Measurements from ENCODE around the gene CFAP46.
"Not testable (repeated sequence)": the region's sequence is repeated elsewhere in the genome, so short reads cannot be mapped to it uniquely, and the experiment has no call there.

CFAP46 gene

GRCh38 chr10:132901351-132901750 lies 41.0 kb downstream of the CFAP46 start:
- DNase-seq (ENCODE audit: low read depth in 1 of 2, low spot score in 1 of 2): no peak

DNA sequence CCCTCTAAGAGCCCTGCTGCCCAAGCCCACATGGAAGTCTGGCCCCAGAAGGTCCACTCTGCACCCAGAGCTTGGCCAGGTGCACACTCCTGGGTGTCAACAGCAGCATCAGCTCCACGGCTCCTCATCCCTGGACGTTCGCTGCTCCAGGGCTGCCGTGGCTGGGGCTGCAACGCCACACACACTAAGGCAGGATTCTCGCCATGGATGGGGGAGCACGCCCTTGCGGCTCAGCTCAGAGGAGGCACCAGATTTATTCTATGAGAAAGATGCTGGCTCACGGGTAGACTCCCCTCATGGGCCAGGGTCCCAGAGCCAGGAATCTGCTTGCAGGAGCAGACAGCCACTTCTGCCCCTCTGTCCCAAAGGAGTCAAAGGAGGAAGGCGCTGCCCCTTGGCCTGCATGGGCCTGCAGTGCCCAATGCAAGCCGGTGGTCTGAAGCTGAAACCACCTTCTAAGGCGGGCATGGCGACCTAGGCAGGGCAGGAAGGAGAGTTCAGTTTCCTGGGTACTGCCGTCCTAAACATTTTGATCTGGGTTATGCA lies 42.1 kb downstream of the CFAP46 start:
- DNase-seq (ENCODE audit: low read depth in 1 of 2, low spot score in 1 of 2): no peak

- no peak for DNase-seq (ENCODE audit: low read depth in 1 of 2, low spot score in 1 of 2)
These were observed 42.7 kb downstream of the CFAP46 start for GRCh38 chr10:132899751-132900065.

DNA sequence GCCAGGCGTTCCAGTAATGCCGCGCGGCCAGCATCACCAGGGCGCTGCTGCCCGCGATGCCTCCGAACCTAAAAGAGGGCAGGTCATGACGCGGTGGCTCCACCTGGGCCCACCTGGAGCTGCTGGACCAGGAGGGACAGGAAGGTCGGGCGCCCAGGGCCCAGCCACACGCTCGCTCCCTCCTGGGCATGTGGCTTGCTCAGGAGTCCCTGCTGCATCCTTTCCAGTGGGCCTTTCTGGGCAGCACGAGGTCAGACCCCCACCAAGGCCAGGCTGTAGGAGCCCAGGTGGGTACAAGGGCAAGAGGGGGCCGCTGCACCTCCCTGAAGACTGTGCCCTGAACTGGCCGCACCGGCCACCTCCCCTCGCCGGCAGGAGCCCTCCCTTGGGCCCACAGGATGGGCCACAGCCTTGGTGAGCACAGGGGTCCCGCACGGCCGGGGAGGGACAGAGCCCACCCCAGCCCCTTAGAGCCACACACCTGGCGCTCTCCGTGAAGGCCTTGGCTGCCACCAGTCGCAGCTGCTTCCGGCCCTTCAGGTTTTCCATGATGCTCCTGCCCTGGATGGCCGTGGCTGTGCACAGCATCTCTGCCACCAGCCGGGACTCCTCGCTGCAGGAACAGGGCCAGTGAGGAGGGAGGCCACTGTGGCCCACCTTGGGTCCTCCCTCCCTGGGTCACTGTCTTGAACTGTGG lies 43.2 kb downstream of the CFAP46 start:
- DNase-seq (ENCODE audit: low read depth in 1 of 2, low spot score in 1 of 2): no peak

GRCh38 chr10:132898391-132899053 lies 43.8 kb downstream of the CFAP46 start:
- DNase-seq (ENCODE audit: low read depth in 1 of 2, low spot score in 1 of 2): no peak

- DNase-seq (ENCODE audit: low read depth in 1 of 2, low spot score in 1 of 2): no peak
These were observed 44.6 kb downstream of the CFAP46 start for GRCh38 chr10:132897516-132898381.

DNA sequence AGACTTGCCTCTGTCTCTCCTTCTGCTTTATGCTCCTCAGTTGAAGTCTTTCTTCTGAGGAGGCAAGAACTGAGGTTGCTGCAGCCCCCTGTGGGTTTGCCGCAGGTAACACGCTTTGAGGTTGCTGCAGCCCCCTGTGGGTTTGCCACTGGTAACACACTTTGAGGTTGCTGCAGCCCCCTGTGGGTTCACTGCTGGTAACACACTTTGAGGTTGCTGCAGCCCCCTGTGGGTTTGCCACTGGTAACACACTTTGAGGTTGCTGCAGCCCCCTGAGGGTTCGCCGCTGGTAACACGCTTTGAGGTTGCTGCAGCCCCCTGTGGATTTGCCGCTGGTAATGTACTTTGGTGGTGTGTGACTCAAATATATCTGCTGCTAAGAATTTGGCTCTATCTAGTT lies 48.6 kb downstream of the CFAP46 start:
- DNase-seq (ENCODE audit: low read depth in 1 of 2, low spot score in 1 of 2): not testable (repeated sequence)

- DNase-seq (ENCODE audit: low read depth in 1 of 2, low spot score in 1 of 2): no peak
These were observed 49.3 kb downstream of the CFAP46 start for GRCh38 chr10:132893090-132893489.

GRCh38 chr10:132892004-132892403 lies 50.4 kb downstream of the CFAP46 start:
- no peak for DNase-seq (ENCODE audit: low read depth in 1 of 2, low spot score in 1 of 2)

- DNase-seq (ENCODE audit: low read depth in 1 of 2, low spot score in 1 of 2): no peak
These were observed 51.0 kb downstream of the CFAP46 start for GRCh38 chr10:132891368-132891767.

DNA sequence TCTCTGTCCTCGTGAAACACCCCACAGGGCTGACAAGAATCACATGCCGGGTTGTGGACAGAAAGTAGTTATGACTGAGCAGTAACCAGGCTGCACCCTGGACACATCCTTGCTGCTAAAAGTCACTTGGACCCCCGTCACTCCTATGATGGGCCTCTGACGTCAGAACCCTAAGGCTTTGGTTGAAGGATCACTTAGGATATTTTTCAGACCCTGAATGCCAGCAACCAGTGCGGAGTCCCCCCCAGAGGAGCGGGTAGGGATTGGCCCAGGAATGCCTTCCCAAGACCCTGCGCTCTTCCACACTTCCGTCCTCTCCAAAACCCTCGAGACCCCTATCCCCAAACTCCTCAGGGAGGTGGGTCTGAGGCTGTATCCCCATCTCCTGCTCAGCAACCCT lies 52.1 kb downstream of the CFAP46 start:
- no peak for DNase-seq (ENCODE audit: low read depth in 1 of 2, low spot score in 1 of 2)

- no peak for DNase-seq (ENCODE audit: low read depth in 1 of 2, low spot score in 1 of 2)
These were observed 52.8 kb downstream of the CFAP46 start for GRCh38 chr10:132889556-132889955.

DNA sequence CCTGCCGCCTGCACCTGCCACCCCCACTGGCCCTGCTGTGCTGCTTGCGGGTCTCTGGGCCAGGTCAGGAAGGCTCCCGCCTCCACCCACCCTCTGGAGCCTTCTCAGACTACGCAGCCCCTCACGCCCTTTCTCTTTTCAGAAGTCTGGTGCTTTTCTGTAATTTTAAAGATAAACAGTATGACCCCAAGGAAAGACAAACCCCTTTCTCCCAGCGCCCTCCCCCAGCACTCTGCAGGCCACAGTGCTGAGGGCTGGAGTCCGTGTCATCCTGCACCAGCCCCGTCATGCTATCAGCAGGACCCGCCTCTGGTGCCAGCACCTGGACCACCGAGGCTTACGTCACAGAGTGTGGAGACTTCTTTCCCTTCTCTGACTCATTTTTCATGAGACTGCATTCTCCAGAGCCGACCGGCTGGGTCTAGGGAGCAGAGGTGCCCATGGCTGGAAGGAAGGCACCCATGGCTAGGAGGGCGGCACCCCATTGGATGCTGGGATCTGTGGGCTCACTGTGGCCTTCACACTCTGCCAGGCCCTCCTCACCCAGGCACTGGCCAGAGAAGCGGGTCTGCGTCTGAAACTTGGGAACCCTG lies 53.4 kb downstream of the CFAP46 start:
- no peak for DNase-seq (ENCODE audit: low read depth in 1 of 2, low spot score in 1 of 2)

DNA sequence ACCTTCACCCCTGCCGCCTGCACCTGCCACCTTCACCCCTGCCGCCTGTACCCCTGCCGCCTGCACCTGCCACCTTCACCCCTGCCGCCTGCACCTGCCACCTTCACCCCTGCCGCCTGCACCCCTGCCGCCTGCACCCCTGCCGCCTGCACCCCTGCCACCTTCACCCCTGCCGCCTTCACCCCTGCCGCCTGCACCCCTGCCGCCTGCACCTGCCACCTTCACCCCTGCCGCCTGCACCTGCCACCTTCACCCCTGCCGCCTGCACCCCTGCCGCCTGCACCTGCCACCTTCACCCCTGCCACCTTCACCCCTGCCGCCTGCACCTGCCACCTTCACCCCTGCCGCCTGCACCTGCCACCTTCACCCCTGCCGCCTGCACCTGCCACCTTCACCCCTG lies 53.9 kb downstream of the CFAP46 start:
- DNase-seq (ENCODE audit: low read depth in 1 of 2, low spot score in 1 of 2): not testable (repeated sequence)

- no peak for DNase-seq (ENCODE audit: low read depth in 1 of 2, low spot score in 1 of 2)
These were observed 55.9 kb downstream of the CFAP46 start for GRCh38 chr10:132886211-132887099.

DNA sequence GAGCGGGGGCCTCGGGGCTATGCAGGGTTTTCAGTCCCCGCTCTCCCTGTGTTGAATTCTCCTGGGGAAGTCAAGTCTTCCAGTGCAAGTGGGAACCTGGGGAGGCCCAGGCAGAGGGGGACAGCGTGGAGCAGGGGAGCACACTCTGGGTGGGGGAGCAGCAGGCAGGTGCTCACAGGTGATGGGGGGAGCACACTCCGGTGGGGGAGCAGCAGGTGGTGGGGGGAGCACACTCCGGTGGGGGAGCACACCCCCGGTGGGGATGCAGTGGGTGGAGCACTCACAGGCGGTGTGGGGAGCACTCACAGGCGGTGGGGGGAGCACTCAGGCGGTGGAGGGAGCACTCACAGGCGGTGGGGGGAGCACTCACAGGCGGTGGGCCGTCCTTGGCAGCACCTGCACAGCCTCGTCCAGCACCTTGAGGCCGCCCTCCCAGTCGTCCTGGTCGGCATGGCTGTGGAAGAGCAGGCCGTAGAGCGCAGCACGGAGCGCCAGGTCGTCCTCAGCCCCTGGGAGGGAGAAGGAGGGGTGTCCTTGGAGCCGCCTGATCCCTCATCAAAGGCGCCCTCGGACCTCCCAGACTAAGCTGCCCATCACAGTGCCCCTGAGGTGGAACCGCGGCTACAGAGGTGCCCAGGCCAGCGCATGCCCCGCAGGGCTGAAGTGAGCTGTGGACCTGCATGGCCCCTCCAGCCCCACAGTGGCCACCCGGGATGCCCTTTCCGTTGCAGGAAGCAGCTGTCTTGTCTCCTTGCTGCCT lies 56.7 kb downstream of the CFAP46 start:
- no peak for DNase-seq (ENCODE audit: low read depth in 1 of 2, low spot score in 1 of 2)

- DNase-seq (ENCODE audit: low read depth in 1 of 2, low spot score in 1 of 2): no peak
These were observed 57.6 kb downstream of the CFAP46 start for GRCh38 chr10:132884691-132885271.

DNA sequence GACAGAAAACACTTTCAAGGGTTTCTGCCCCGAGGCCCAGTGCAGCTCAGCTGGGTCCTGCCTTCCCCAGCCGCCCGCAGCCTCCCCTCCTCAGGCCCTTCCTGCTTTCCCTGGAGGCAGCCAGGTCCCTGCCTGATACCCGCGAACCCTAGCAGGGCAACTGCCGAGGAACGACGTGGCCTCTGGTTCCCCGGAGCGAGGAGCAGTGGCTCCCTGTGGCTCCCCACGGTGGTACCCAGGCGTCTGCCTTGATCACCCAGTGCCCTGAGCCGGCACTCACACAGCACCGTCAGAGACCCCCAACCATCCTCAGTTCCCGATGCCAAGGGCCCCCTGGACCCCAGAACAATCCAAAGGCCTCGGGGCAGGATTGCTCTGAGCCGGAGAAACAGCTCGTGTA lies 58.3 kb downstream of the CFAP46 start:
- DNase-seq (ENCODE audit: low read depth in 1 of 2, low spot score in 1 of 2): no peak

- no peak for DNase-seq (ENCODE audit: low read depth in 1 of 2, low spot score in 1 of 2)
These were observed 58.9 kb downstream of the CFAP46 start for GRCh38 chr10:132883391-132883881.

Data from activated CD4-positive, alpha-beta T cell treated with anti-CD3 and anti-CD28 coated beads, Interleukin-2, amount 50 U/mL, for 24 hours (primary cell).